T-helper 1 cell (primary cell): ENCODE data around the gene NPHP4.
"Not testable (repeated sequence)": the region's sequence is repeated elsewhere in the genome, so short reads cannot be mapped to it uniquely, and the experiment has no call there.

ENCODE experiments used
- DNase-seq, 5 donors: peaks; one replicate each; pipeline ENCODE4 v3.0.0-alpha.2; 2012 to 2020

Gene NPHP4

GRCh38 chr1:5874416-5875110 lies 117.7 kb downstream of the NPHP4 start:
- DNase-seq = no peak

DNA sequence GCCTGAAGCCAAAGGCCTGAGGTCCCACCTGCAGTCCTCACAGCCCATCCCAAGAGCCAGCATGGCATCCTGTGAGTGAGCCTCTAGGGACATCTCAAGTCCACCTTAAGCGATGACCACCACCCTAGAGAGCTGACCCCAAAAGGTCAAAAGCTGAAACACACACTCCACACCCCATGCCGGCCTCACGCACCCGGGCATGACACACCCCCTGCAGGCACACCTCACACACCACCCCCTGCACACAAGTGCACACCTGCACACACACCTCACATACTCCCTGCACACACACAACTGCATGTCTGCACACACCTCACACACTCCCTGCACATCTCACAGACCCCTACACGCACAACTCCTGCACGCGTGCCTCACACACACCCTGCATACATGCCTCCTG lies 118.7 kb downstream of the NPHP4 start:
- no peak for DNase-seq

DNA sequence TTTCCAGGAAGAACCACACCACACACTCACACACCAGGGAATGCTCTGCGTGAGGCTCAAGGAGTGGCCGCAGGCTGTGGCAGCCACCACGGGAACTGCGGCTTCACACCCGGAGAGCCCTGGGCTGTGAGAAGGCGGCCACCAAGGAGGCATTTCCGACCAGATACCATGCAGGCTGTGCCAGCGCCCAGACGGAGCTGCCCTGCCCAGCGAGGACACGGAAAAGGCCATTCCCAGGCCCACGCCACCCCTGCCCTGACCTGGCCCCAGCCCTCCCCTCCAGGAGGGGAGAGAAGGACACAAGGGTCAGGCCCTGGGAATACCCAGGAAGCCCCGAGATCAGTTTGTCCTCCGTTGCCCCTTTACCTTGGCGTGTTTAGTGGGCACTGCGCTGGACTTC lies 119.3 kb downstream of the NPHP4 start:
- DNase-seq = no peak

GRCh38 chr1:5868931-5869500 lies 123.2 kb downstream of the NPHP4 start:
- DNase-seq = no peak

GRCh38 chr1:5865774-5866173 lies 126.5 kb downstream of the NPHP4 start:
- no peak for DNase-seq

DNA sequence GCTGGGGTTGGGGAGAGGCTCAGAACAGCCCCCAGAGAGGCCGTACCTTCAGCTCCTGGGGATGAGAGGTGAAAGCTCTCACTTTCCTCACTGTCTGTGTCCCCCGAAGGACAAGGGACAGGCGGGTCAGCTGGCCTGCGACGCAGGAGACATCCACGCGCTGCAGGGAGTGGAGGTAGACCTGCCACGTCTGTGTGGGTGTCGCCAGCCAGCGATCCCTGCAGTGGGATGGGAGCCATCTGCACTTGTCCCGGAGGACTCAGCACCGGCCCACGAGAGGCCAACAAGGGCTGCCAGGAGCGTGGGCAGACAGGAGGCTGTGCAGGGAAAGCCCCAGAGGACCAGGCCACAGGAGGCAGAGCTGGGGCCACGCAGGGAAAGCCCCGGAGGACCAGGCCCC lies 127.2 kb downstream of the NPHP4 start:
- no peak for DNase-seq

DNA sequence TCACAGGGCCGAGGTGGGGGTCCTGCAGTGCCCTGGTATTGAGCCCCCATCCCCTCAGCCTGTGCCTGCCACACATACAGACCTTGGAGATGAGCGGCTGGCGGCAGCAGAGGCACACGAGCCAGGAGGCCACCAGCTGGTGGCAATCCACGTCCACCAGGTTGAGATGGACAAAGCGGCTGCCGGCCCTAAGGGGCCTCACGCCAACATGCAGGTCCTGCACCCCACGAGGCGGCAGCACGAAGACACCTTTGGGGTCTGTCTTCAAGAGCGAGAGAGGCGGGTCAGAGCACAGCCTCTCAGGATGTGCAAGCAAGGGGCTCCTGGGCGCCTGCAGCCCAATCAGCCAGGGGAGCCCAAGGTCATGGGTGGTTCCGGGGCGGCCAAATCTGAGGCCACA lies 128.0 kb downstream of the NPHP4 start:
- no peak for DNase-seq

DNA sequence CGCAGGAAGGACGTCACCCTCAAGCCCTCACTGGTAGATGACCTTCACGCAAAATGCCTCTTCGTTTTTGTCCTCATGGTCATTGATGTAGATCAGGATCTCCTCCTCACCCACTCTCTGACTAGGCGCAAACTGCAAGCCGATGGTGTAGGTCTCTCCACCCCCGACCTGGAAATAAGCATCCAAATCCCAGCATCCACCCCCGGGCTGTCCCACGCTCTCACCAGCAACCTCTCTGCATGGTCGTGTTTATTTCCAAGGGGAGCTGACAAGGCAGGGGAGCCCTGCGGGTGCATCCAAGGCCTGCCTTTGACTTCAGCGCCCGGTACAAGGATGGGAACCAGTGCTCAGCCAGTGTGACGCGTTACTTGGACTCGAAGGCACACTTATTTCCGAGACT lies 129.0 kb downstream of the NPHP4 start:
- DNase-seq = no peak

DNA sequence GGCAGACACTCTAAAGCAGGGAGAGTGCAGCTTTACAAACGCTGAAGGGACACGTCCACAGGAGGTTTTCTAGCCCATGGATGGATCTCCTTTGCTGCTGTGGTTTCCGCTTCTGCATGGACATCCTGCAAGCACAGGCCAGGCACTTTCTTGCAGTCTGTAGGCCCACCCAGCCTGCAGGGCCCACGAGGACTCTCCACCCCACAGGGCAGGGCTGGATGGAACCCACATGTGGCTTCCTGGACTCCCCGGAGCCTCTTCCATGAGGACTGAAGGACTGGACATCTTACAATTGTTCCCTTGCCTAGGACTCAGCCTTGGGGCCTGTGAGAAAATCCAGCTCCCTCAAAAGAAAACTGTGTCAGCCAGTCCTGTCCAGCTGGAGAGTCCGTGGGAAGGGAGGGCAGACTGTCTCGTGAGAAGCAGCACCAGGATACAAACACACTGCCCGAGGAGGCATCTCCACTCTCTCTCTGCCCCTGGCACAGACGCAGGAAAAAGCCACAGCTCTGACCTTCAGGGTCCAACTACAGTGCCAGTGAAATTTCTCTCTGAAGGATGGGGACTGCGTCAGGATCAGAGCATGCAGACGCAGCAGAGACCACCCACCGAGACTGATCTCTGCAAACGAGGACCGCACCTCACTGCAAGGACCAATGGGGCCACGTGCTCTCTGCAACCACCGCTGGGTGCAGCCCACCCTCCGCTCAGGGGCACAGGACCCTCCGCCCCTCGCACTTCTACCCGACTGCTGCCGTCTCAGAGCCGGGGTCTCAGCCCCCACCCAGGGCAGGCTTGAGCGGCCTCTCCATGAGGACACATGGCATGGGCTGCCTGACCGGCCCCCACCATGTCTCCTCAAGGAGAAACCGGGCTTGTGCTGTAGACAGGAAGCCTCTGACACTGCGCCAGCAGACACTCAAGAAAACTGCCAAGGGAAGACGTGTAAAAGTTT lies 130.1 kb downstream of the NPHP4 start:
- no peak for DNase-seq

DNA sequence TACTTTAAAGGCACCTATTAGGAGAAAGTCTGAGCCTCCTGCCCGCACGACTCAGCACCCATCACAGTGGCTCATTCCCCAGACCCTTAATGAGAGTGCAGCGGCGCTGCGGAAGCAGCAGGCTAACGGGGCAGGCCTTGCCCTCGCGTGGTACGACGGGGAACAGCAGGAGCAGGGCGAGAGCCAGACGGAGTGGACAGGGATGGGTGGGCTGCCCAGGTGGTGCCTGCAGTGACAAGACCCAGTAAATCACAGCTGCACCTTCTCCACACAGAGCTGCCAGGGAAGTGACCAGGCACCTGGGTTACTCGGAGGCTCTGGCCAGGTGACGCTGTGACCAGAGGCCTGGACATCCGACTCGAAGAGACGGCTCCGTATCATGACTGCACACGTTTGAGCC lies 131.9 kb downstream of the NPHP4 start:
- no peak for DNase-seq

DNA sequence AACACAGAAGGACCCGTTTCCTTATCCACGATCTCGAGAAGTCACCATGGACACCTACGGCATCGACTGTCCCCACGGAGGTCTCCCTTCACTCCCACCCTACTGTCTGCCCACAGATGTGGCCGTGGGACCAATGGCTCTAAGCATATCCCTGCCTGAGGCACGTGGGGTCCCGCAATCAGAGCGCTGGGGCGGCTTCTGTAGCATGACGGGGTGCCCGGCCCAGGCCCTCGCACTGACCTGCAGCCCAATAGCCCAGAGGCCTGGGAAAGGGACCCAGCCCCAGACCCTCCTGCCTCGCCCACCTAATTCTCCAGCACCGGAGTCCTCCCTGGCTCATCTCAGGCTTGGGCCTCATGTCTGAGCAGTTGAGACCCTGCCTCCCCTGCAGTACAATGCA lies 132.5 kb downstream of the NPHP4 start:
- no peak for DNase-seq

- no peak for DNase-seq
Measured at GRCh38 chr1:5858844-5859407, 133.3 kb downstream of the NPHP4 start.

DNA sequence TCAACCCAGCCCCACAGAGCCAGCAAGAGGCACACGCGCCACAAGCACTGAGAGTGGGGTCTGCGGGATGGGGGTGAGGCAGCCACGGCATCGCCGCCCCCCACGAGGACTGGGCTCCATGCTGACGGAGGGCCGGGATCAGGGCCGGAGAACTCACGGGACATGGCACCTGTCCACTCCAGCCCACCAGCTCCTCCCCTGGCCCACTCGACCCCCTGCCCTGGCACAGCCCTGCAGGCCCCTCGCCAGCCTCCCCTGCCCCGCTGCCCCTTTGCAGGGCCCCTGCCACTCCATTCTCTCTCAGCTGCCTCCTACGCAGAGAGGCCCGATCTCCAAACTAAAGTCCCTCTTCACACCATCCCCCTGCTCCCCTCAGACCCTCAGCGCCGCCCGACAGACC lies 134.0 kb downstream of the NPHP4 start:
- DNase-seq = no peak

- no peak for DNase-seq
Measured at GRCh38 chr1:5857508-5858090, 134.6 kb downstream of the NPHP4 start.

DNA sequence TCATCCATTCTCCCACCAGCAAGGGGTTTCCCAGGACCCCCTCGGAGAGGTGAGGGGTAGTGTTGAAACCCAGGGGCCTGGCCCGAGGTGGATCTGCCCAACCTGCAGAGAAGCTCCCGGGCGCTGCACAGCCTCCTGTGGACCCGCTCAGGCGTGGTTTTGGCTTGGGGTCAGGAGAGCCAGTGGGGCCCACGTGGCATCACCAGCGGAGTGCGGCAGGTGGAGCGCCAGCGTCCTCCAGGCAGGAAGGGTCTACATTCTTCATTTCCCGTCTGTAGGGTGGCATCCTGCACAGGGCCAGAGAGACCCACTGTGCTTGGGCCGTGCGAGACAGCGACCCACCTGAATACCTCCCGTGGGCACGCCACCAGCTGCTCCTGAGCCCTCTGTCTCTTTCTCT lies 135.2 kb downstream of the NPHP4 start:
- DNase-seq = no peak

GRCh38 chr1:5856246-5856815 lies 135.9 kb downstream of the NPHP4 start:
- DNase-seq = no peak

DNA sequence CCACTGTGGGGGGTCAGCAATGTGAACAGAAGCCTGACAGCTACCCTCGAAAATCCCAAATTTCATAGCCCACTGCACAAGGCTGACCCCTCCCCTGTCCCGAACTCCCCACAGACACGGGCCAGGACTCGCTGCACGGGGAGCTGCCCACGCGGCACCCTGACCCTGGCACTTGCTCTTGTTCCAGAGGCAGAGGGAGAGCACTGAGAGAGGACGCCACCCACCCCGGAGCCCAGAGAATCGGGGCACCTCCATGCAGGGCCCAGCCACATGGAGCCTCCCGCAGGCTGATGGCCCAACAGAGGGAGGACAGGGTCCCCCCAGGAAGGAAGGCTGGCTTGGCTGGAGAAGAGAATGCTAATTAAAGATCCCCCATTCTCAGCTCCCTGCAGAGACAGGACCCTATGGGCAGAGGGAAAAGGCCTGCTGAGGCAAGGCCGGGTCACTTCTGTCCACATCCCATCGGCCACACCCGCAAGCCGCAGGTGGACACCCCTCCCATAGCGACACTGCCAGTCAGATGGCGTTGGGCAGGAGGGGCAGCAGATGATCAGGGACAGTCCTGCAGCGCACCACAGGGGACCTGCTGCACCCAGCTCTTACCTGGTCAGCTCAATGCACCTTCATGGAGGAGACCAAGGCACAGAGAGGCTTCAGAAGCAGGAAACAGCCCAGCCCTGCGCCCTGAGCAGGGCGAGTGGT lies 136.9 kb downstream of the NPHP4 start:
- no peak for DNase-seq

DNA sequence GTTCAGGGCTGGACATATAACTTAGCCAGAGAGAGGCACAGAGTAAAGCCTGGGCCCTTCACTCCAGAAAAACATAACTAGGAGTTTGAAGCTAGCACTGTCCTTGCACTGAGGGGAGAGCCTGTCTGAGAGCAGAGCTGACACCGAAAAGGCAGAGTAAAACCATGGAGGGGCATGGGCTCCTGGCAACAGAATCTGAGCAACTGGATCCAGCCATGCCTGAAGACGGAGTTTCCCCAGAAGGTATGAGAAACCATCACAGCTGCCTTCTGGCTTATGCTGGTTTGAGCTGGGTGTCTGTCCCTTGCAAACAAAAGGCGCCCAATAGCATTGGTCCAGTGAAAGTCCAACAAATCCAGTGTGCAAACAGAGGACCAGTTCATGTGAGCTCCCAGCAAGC lies 137.5 kb downstream of the NPHP4 start:
- no peak for DNase-seq

GRCh38 chr1:5853858-5854257 lies 138.4 kb downstream of the NPHP4 start:
- DNase-seq = not testable (repeated sequence)

DNA sequence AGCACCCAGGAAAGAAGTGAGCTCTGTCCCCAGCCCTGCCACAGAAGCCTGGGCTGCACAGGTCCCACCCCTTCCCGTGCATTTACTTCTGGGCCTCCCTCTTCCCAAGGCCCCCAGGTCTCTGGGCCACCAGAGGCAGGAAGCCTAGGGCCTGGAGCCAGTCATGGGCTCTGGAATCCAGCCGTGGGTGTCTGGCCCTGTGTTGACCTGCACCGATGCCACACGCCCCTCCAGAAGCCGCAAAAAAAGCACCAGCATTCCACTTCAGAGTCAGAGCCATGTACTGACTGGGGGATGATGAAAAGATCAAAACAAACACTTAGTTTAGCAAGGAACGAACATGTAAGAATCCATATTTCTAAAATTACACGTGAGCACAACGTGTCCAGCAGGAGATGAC lies 141.7 kb downstream of the NPHP4 start:
- DNase-seq = no peak

DNA sequence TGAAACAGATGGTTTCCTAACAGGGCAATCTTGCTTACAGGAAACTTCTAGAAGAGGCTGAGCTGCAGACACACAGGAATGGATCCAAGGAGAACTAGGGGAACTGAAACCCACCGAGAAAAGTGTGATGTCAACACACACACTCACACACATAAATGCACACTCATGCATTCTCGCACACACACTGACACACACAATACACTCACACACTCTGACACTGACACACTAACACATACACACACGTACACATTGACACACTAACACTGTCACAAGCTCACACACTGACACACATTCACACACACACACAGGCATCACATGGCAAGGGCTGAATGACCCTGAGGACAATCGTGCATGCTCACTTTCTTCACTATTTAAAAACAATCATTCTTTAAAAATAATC lies 142.7 kb downstream of the NPHP4 start:
- DNase-seq = no peak

- DNase-seq = no peak
Measured at GRCh38 chr1:5847013-5847659, 145.1 kb downstream of the NPHP4 start.
